OCI-LY3 (cell line): ENCODE data around the gene HIVEP2.

Experiments used
- H2AFZ ChIP-seq: fragments of 200-600, 300-600 bp; shearing (Covaris generic); 2 replicates; pipeline ENCODE4 v1.6.0; 2014; ENCODE audit warnings: antibody characterized with exemption, low read depth, low read length
- H3K27ac ChIP-seq: fragments of 200-600, 300-600 bp; sonication (generic); 2 replicates; pipeline ENCODE4 v1.5.1; 2014; ENCODE audit warnings: mild to moderate bottlenecking, low read length, moderate library complexity, mixed read lengths
- H3K27me3 ChIP-seq: fragments of 200-600, 300-600 bp; sonication (generic); 2 replicates; pipeline ENCODE4 v1.6.1; 2014; ENCODE audit warnings: low read depth, low read length, mixed read lengths
- H3K36me3 ChIP-seq: fragments of 200-600, 300-600 bp; sonication (generic); replicated peaks from 2 replicates; pipeline ENCODE3; 2014; ENCODE audit warnings: low read depth, low read length, mixed read lengths
- H3K4me1 ChIP-seq: fragments of 300-600, 200-600 bp; sonication (generic); 2 replicates; pipeline ENCODE4 v1.6.1; 2014; ENCODE audit warnings: low read length, mixed read lengths
- H3K4me2 ChIP-seq: fragments of 200-600, 300-600 bp; sonication (generic); 2 replicates; pipeline ENCODE4 v1.6.1; 2014; ENCODE audit warnings: low read length, mixed read lengths
- H3K4me3 ChIP-seq: fragments of 300-600, 200-600 bp; sonication (generic); 2 replicates; pipeline ENCODE4 v1.5.1; 2014; ENCODE audit warnings: antibody characterized with exemption, mild to moderate bottlenecking, low read length, moderate library complexity
- H3K79me2 ChIP-seq: fragments of 300-600, 200-600 bp; shearing (Covaris generic); 2 replicates; pipeline ENCODE4 v1.6.1; 2014; ENCODE audit warnings: mild to moderate bottlenecking, low read length, mixed read lengths
- H3K9ac ChIP-seq: fragments of 300-600, 200-600 bp; shearing (Covaris generic); 2 replicates; pipeline ENCODE4 v1.6.0; 2014; ENCODE audit warnings: mild to moderate bottlenecking, low read length, moderate library complexity
- H3K9me3 ChIP-seq: fragments of 200-600, 300-600 bp; shearing (Covaris generic); 2 replicates; pipeline ENCODE4 v1.6.1; 2014; ENCODE audit warnings: low read length, mixed read lengths; ENCODE audit not compliant: insufficient read depth
- H4K20me1 ChIP-seq: fragments of 200-600, 300-600 bp; sonication (generic); 2 replicates; pipeline ENCODE4 v1.6.1; 2016; ENCODE audit warnings: low read length, mixed read lengths; ENCODE audit not compliant: insufficient read depth
- EZH2phosphoT487 ChIP-seq: fragments of 200-600 bp; shearing (Covaris generic); IDR thresholded peaks from 2 replicates; pipeline ENCODE4 v1.6.1; 2018; ENCODE audit warnings: antibody characterized with exemption, mixed run types, low read depth
- TF ChIP-seq, protein P1 (sequence below): fragments of 200-600, 300-600 bp; sonication (generic); IDR thresholded peaks from 2 replicates; pipeline ENCODE4 v1.5.1; 2014; ENCODE audit warnings: antibody characterized with exemption, low read length, low read depth

The HIVEP2 gene

DNA sequence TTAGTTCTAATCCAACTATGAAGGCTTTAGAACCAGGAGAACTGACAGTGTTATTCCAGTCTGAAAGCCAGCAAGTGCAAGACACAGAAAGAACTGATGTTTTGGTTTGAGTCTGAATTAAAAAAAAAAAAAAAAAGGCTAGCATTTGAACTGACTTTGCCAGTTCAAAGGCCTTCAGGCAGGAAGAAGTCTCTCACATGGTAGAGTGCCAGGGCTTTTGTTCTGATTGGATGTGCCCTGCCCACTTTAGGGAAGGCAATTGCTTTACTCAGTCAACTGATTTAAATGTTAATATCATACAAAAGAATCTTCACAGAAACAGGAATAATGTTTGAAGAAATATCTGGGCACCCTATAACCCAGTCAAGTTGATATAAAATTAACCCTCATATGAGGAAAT lies 212.2 kb downstream of the HIVEP2 start:
- Histone ChIP-seq H3K9ac (no peak overlapping the region), H4K20me1 (no peaks in the 10 kb centered on the region), H3K79me2 (no peaks in the 10 kb centered on the region), H3K36me3 (no peaks in the 10 kb centered on the region), H3K27me3 (peaks cover 4% of the 10 kb centered on the region; the same call in 1 of the 2 replicates), H3K4me3 (no peak overlapping the region), H3K4me2 (no peak overlapping the region), H3K4me1 (no peaks in the 10 kb centered on the region), H3K27ac (no peak overlapping the region), H3K9me3 (no peaks in the 10 kb centered on the region), H2AFZ (no peak overlapping the region)
- no peak for TF ChIP-seq EZH2phosphoT487
- TF ChIP-seq, protein P1, sequence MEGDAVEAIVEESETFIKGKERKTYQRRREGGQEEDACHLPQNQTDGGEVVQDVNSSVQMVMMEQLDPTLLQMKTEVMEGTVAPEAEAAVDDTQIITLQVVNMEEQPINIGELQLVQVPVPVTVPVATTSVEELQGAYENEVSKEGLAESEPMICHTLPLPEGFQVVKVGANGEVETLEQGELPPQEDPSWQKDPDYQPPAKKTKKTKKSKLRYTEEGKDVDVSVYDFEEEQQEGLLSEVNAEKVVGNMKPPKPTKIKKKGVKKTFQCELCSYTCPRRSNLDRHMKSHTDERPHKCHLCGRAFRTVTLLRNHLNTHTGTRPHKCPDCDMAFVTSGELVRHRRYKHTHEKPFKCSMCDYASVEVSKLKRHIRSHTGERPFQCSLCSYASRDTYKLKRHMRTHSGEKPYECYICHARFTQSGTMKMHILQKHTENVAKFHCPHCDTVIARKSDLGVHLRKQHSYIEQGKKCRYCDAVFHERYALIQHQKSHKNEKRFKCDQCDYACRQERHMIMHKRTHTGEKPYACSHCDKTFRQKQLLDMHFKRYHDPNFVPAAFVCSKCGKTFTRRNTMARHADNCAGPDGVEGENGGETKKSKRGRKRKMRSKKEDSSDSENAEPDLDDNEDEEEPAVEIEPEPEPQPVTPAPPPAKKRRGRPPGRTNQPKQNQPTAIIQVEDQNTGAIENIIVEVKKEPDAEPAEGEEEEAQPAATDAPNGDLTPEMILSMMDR = no peak

DNA sequence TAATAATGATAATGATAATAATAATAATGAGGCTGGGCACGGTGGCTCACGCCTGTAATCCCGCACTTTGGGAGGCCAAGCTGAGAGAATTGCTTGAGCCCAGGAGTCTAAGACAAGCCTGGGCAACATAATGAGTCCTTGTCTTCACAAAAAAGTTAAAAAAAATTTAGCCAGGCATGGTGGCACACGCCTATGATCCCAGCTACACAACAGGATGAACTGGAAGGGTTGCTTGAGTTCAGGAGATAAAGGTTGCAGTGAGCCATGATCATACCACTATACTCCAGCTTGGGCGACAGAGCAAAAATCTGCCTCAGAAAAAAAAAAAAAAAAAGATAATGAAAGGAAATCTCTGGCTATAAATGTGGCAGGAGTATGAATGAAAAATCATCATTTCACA lies 213.4 kb downstream of the HIVEP2 start:
- peaks cover 4% of the 10 kb centered on the region; the same call in 1 of the 2 replicates for H3K27me3 ChIP-seq

DNA sequence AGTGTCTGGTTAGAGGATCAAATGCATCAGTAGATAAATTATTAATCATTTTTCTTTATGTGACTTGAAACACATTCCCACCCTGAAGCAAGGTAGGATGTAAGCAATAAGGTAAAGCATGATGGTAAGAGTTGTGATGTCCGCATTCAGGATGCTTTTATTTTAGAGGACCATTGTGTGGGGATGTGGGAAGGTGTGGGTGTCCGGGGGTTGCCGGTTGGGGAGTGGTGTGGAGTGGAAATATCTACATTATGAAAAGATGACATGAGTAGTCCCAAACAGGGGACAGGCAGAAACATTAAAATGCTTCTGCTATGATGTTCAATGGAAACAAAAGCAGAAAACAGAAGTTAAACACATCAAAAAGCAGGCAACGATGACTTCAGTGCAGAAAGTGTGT lies 215.4 kb downstream of the HIVEP2 start:
- Histone ChIP-seq H3K27ac (no peak overlapping the region), H2AFZ (no peak overlapping the region), H3K9ac (no peak overlapping the region), H3K4me3 (no peak overlapping the region), H4K20me1 (no peaks in the 10 kb centered on the region), H3K4me2 (no peak overlapping the region), H3K9me3 (no peaks in the 10 kb centered on the region), H3K27me3 (peaks cover 4% of the 10 kb centered on the region; the same call in 1 of the 2 replicates), H3K36me3 (no peaks in the 10 kb centered on the region), H3K4me1 (no peaks in the 10 kb centered on the region), H3K79me2 (no peaks in the 10 kb centered on the region)
- TF ChIP-seq, protein P1 = no peak
- TF ChIP-seq EZH2phosphoT487 = no peak

More for the DNA sequence above, 213.4 kb downstream of the HIVEP2 start:
- Histone ChIP-seq H3K4me2 (no peak overlapping the region), H2AFZ (no peak overlapping the region), H3K9ac (no peak overlapping the region), H3K36me3 (no peaks in the 10 kb centered on the region), H3K4me1 (no peaks in the 10 kb centered on the region), H3K4me3 (no peak overlapping the region), H3K9me3 (no peaks in the 10 kb centered on the region), H3K79me2 (no peaks in the 10 kb centered on the region), H3K27ac (no peak overlapping the region), H4K20me1 (no peaks in the 10 kb centered on the region)
- TF ChIP-seq, protein P1 = no peak
- no peak for TF ChIP-seq EZH2phosphoT487

DNA sequence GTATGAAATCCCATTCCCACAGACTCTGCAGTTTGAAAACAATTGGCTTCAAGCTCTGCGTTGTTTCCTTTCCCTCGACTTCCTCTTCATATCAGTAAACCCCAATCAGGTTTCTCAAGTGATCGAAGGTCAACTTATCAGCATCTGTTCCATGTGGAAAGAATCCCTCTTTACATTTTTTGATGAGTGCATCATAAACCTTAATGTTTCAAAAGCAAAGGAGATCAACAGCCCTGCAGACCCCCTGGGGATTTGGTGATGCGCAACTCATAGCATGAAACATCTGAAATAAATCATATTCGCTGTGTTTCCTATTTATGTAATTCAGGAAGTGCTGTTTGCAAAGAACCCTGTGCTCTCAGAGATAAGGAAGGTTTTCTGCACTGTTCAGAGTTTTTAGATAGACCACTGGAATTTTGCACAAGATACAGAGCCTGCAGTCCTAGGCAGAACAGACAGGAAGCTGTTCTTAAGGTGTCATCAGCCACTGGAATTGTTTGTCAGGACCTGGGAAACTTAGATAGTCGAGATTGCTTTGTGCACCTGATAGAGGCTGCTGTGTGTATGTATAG lies 216.0 kb downstream of the HIVEP2 start:
- no peaks in the 10 kb centered on the region for H3K79me2 ChIP-seq

More for the DNA sequence above, 216.0 kb downstream of the HIVEP2 start:
- no peaks in the 10 kb centered on the region for H3K36me3 ChIP-seq
- no peaks in the 10 kb centered on the region for H3K9me3 ChIP-seq
- no peak overlapping the region for H3K4me2 ChIP-seq
- H4K20me1 ChIP-seq = no peaks in the 10 kb centered on the region
- TF ChIP-seq, protein P1 = no peak
- no peak for TF ChIP-seq EZH2phosphoT487
- H3K4me1 ChIP-seq = no peaks in the 10 kb centered on the region
- H2AFZ ChIP-seq = no peak overlapping the region
- H3K27me3 ChIP-seq = peaks cover 4% of the 10 kb centered on the region; the same call in 1 of the 2 replicates
- no peak overlapping the region for H3K9ac ChIP-seq
- H3K27ac ChIP-seq = no peak overlapping the region
- no peak overlapping the region for H3K4me3 ChIP-seq
